Astrocyte of the hippocampus (primary cell): Measurements from ENCODE around the gene HDLBP.
"Not testable (repeated sequence)": the region's sequence is repeated elsewhere in the genome, so short reads cannot be mapped to it uniquely, and the experiment has no call there.

Experiments used
- DNase-seq: peaks from one replicate; pipeline ENCODE4 v3.0.0; 2011; ENCODE audit warnings: low read depth, low spot score

The HDLBP gene

GRCh38 chr2:241209271-241209670 lies 106.2 kb downstream of the HDLBP start:
- no peak for DNase-seq

GRCh38 chr2:241208058-241208457 lies 107.4 kb downstream of the HDLBP start:
- no peak for DNase-seq

DNA sequence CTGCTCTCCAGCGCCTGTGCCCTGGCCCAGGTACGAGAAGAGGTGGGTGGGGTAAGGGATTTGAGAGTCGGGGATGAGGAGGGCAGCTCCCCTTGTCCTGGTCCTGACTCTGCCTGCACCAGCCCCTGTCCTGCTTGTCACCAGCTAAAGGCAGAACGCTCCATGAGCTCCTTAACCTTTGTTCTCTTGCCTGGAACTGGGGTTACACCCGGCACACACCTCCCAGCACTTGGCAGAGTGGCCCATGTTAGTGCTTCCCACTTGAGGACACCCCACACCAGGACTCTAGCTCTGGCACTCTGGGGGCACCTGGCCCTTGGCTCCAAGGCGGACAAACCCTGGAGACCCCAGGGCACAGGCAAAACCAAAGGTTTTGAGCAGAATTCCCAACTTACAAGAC lies 107.8 kb downstream of the HDLBP start:
- DNase-seq, result no peak

DNA sequence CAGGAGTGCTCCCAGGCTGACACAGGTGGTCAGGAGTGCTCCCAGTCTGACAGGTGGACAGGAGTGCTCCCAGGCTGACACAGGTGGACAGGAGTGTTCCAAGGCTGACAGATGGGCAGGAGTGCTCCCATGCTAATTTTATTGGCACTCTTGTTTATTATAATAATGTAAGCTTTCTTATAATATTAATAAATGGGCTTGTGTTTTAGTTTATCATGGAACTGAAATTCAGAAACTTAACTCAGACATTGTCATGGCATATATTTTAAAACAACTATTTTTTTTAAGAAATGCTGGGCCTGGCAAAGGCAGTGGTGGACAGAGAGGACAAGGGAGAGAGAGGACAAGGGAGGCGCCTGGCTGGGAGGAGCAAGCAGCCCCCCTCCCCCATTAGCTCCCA lies 108.3 kb downstream of the HDLBP start:
- no peak for DNase-seq

DNA sequence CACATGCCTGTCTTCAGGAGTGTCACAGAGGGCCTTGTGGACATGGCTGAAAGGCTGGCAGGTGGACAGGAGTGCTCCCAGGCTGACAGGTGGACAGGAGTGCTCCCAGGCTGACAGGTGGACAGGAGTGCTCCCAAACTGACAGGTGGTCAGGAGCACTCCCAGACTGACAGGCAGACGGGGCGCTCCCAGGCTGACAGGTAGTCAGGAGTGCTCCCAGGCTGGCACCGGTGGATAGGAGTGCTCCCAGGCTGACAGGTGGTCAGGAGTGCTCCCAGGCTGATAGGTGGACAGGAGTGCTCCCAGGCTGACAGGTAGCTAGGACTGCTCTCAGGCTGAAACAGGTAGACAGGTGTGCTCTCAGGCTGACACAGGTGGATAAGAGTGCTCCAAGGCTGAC lies 110.4 kb downstream of the HDLBP start:
- no peak for DNase-seq

DNA sequence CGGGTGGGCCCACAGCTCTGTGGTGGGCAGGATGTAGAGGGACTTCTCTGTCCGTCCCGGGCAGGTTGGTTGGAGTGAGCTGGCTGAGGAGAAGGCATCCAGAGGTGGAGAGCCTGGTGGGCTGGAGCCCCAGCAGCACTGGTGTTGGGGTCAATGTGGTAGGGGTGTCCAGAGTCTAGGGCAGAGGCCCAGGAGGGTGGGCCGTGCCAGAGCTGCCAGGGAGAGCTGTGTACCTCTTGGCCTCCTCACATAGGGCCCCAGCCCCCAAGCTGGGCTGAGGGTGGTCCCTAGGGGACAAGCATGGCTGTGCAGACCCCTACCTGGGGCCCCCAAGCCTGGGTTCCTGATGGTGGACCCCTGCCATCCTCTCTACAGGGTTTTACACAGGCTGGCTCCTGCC lies 111.0 kb downstream of the HDLBP start:
- DNase-seq, result no peak

DNA sequence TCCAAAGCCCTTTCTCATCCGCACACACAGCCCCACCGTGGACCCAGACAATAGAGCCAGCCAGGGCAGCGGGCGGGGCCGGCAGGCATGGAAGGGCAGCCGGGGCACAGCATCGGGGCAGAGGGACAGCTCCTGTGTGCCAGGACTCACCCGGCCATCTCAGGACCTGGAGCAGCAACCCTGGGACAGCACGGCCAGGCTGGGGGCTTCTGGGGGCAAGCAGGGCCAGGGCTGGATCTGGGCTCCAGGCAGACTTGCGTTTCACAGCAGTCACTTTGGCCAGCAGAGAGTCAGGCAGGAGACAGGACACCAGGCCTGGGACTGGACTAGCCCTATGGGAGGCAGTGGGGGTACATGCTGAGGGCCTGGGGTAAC lies 111.5 kb downstream of the HDLBP start:
- no peak for DNase-seq

DNA sequence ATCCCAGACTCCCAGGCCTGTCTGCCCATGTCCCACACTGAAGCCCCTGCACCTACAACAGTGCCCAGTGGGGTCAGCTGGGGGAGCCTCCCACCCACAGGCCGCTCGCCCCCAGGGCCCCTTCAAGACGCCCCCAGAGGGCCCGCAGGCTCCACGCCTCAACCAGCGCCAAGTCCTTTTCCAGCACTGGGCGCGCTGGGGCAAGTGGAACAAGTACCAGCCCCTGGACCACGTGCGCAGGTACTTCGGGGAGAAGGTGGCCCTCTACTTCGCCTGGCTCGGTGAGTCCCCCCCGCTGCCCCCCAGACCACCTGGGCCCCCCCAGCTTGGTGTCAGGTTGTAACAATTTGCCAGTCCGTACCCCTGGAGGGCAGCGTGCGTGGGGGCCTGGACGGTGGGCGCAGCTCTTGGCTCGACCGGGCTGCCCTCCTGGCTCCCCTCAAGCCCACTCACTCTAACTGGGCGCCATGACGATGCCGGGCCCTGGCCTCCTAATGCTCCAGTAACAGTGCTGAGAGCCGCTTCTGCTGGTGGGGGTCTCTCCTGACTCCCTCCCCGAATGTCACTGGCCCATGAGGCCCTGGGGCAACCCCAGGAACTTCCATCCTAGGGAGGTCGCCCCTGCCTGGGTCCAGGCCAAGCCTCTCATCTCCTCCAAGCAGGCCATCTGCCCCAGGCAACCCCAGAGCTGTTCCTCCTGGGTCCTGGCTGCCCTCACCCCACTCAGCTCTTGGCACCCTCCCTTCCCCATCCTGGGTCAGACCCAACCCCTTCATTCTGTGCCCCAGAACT lies 112.1 kb downstream of the HDLBP start:
- no peak for DNase-seq

DNA sequence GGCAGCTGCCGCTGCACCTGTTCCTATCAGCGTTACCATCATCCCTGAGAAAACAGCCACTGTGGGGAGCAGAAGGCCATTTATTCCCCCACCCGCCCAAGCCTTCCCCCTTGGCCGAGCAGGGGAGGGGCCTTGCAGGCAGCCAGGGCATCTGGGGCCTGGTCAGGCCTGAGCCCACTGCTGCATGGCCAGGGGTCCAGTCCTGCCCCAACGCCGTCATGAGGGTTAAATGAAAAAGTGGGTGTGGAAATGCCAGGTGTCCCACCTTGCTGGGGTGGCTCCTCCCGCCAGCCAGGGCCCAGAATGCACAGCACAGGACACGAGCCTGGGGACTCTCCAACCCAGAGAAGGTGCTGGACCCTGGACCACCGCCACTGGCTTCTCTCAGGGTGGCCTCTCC lies 112.8 kb downstream of the HDLBP start:
- no peak for DNase-seq

- no peak for DNase-seq
Observed at GRCh38 chr2:241202268-241202585, 113.2 kb downstream of the HDLBP start.

DNA sequence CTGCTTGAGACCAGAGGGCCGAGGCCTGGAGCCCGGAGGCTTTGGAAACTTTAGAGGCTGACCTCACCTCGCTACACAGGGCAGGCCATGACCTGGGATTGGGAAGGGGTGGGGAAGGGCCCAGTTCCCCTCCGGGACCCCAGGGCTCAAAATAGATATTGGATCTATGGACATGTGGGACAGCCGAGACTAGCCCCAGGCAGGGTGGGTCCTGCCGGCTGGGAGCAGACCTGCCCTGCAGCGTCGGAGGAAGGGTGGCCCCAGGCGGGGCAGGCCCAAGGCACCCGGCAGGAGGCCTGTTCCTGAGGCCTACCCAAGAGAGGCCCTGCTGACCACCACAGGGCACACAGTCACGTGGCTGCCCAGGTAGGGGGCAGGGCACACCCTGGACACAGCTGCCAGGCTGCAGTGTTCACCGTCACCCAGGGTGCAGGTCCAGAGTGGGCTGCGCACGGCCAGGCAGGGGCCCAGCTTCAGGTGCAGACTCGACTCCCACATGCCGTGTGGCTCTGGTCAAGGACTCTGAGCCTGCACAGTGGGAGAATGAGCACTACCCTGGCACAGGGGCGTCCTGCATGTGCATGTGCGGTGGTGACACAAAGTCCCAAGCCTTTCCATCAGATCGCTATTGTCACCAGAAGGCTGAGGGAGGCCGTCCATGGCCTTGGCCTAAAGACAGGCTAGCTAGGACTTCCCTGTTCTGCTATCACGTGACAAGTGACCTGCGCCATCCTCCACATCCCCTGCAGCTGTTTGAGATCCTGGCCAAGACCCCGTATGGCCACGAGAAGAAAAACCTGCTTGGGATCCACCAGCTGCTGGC lies 113.8 kb downstream of the HDLBP start:
- DNase-seq, result no peak

GRCh38 chr2:241200822-241201395 lies 114.6 kb downstream of the HDLBP start:
- no peak for DNase-seq

DNA sequence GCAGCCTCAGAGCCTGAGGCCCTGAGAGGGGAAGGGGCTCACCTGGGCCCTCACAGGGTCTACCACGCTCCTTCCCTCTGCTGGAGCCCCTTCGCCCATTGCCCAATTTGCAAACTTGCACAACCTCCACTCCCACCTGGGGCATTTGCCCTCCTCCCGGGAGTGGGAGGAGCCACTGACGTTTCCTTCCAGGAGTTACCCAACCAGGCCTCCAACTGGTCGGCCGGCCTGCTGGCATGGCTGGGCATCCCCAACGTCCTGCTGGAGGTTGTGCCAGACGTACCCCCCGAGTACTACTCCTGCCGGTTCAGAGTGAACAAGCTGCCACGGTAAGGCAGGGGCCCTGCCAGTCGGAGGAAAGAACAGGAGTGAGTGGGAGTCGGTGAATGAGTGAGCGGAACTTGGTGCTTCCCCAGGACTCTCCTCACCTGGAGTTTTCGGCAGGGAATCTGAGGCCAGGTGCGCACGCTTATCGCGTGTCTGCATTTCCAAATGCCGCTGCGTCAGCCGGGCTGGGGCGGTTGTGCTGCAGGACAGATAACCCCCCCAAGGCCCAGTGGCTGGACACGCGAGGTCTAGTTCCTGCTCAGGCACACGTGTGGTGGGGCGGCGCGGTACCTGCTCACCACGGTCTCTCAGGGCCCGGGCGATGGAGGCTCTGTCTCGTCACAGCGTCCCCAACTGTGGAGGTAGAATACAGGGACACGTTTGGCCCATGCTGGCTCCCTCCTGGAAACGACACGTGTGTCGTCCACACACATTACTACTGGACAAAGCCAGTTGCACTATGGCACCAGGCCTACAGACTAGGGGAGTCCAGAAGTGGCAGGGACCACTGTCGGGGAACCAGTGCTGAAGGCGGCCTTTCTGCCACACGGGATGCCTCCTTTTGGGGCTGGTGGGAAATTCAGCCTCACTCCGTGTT lies 115.3 kb downstream of the HDLBP start:
- DNase-seq, result no peak

GRCh38 chr2:241199286-241199685 lies 116.2 kb downstream of the HDLBP start:
- no peak for DNase-seq

- DNase-seq, result no peak
Observed at GRCh38 chr2:241198381-241199279, 116.8 kb downstream of the HDLBP start.

DNA sequence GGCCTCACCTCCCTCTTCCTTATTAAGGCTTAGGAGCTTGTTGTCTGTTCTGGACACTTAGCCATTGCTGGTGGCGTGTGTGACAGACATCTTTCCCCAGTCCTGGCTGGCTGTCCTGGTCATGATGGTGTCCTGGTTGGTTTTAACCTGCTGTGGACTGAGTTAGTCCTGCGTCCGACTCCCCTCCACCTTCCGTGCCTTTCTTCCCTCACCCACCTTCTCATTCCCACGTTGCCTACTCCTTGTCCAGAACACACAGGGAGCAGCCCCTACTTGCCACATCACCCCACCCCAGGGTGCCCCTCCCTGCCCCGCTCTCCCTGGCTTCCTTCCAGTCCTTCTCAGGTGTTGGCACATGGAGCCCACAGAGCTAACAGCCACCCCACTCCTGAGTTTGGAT lies 117.5 kb downstream of the HDLBP start:
- DNase-seq, result no peak

- DNase-seq, result not testable (repeated sequence)
Observed at GRCh38 chr2:241197246-241197645, 118.2 kb downstream of the HDLBP start.

- DNase-seq, result no peak
Observed at GRCh38 chr2:241195506-241196130, 119.9 kb downstream of the HDLBP start.

GRCh38 chr2:241194811-241195210 lies 120.7 kb downstream of the HDLBP start:
- DNase-seq, result no peak

DNA sequence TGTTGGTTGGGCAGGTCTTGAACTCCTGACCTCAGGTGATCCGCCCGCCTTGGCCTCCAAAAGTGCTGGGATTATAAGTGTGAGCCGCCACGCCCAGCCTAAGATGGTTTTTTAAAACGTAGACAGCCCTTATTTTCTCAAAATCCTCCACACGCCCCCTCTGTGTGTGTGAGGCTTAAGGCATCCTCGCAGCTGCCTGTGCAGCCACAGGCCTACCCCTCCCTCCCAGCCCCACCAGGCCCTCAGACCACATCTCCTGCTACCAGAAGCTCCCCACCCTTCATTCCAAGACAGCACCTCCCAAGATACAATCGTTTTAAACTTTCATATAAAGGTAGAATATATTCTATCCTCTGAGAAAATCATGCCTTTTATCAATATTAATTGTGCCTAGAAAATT lies 122.2 kb downstream of the HDLBP start:
- no peak for DNase-seq
